ENCODE data around the gene NWD2.

- TF ChIP-seq EZH2 (IDR thresholded peaks at IDR 0.05) (no peak), CTCF (IDR thresholded peaks at IDR 0.05 in 2 of 3, conservative IDR thresholded peaks at IDR 0.05 in 1 of 3; ENCODE audit: borderline replicate concordance in 1 of 3, insufficient read depth in 1 of 3, low read depth in 2 of 3, low read length in 2 of 3) (no peak), ZNF274 (IDR thresholded peaks at IDR 0.05; ENCODE audit: low read depth, low read length) (no peak), POLR2AphosphoS5 (IDR thresholded peaks at IDR 0.05; ENCODE audit: low read depth, low read length) (no peak), POLR2A (IDR thresholded peaks at IDR 0.05; ENCODE audit: borderline replicate concordance, extremely low read depth, insufficient read depth, insufficient read length) (no peak)
Measured at GRCh38 chr4:37441231-37442061, 196.9 kb downstream of the NWD2 start.

Measured in HCT116 (cell line).